Anterior cingulate cortex (tissue), 58 donors: ENCODE data around the gene RBM17.
A peak's percentile ranks its signal among the peaks of the same experiment; 100 is the strongest.

Source experiments
- DNase-seq, 58 donors: peaks; one replicate each; lab custom pipeline; 2025; lab: John Stamatoyannopoulos, UW

RBM17 gene

GRCh38 chr10:6074489-6075301 lies 14.1 kb upstream of the RBM17 start:
- DNase-seq, result no peak

DNA sequence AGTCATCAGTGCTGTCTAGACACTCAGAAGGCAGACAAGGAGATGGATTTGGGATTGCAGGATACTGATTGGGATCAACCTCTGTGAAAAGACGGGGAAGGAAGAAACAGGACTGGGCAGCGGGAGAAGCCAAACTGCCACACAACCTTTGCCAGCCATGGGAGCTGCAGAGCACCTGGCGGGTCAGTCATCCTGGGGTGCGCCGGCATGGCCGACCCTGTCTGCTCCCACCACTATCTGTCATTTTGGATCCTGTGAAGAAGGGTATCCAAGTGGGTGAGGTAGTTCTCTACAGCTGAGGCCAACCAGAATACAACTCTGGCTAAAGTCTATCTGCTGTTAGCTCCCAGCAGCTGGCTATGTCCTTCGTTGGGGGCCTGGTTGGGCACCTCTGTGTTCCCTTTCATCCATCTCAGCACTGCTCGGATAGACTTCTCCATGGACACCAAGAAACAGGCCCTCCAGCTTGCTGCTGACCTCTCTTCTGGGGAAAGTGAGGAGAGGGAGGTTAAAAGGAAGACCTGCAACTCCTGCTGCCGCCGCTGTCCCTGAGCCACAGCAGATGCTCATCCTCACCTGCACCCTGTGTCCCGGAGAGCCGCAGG lies 11.7 kb upstream of the RBM17 start:
- no peak for DNase-seq

DNA sequence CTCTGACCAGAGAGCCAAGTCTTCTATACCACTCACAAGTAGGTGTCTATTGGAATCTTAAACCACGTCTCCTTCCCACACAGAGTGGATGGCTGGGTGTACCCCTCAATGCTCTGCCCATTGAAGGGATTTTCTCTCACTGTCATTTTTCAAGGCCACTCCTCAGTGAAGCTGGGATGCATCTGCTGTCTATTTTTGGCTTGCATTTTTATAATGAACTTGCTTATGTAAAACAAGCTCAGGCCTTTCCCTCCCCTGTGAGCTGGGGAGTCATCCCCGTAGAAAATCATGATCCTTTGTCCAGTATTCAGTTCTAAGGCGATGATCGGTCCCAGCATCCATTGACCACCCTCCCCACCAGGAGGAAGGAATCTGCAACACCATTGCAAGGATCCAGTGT lies 9.8 kb upstream of the RBM17 start:
- DNase-seq, result no peak

GRCh38 chr10:6080417-6080973 lies 8.3 kb upstream of the RBM17 start:
- DNase-seq, result no peak

- peak in 3 of 58 donors; percentile 10 to 75 (median 30) for DNase-seq
These were observed 6.1 kb upstream of the RBM17 start for GRCh38 chr10:6082496-6083395.

- no peak for DNase-seq
These were observed 5.0 kb upstream of the RBM17 start for GRCh38 chr10:6083523-6084475.

- DNase-seq, result peak in 57 of 58 donors; percentile 7 to 91 (median 77)
These were observed 2.2 kb upstream of the RBM17 start for GRCh38 chr10:6086375-6087233.

DNA sequence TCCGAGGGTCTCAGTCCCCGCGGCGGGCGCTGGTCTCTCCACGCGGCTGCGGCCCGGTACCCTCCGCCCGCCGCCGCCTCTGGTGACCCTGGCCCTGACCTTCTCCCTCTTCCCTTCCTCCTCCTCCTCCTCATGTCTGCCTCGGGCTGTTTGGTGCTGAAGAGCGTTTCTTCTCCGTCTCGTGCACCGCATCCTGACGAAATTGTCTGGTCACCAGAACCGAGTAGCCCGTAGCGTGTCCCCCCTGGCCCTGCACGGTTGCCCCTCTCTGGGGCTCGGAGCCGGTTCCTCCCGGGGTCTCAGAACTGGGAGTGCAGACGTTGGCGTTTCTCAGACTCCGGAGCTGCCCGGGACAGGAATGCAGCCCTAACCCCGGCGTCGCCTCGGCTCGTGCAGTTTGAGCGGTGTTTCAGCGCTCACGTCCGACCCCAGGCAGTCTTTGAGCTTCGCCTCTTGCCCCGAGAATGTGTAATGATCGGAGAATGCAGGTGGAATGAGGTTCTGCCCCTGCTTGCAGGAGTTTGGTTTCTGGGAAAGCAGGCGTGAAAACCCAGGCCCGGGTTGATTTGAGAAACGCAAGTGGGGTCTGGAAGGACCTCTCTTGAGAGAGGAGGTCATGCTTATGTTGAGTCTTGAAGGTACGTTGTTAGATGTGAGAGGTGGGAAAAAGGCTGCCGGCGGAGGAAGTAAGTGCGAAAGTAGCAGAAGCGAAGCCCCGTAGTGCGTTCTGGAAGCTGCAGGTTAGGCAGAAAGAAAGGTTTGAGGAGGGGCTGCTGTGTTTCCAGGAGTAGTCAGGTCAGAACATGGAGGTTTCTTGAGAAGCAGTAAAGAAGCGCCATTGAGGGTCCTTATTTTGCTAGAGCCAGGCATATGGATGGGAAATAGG lies 743 bp downstream of the RBM17 start:
- peak in 2 of 58 donors; percentile 31 to 46 for DNase-seq

DNA sequence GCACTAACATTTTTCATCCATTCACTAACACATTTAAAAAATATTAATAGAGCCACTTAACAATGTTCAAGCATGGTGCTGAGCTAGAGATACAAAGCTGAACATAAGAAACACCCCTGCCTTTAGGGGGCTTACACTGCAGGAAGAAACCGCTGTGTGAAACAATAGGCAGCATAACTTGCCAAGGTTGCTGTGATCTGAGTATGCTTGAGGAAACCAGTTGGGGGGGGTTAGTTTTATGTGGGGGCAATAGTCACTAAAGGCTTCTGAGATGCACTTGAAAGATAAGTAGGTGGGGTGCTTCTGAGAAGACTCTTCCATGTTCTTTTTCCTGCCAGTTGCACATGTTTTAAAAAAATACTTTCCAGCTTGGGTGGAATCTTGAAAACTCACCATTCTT lies 2.8 kb downstream of the RBM17 start:
- DNase-seq, result no peak

GRCh38 chr10:6092731-6093130 lies 3.9 kb downstream of the RBM17 start:
- no peak for DNase-seq

DNA sequence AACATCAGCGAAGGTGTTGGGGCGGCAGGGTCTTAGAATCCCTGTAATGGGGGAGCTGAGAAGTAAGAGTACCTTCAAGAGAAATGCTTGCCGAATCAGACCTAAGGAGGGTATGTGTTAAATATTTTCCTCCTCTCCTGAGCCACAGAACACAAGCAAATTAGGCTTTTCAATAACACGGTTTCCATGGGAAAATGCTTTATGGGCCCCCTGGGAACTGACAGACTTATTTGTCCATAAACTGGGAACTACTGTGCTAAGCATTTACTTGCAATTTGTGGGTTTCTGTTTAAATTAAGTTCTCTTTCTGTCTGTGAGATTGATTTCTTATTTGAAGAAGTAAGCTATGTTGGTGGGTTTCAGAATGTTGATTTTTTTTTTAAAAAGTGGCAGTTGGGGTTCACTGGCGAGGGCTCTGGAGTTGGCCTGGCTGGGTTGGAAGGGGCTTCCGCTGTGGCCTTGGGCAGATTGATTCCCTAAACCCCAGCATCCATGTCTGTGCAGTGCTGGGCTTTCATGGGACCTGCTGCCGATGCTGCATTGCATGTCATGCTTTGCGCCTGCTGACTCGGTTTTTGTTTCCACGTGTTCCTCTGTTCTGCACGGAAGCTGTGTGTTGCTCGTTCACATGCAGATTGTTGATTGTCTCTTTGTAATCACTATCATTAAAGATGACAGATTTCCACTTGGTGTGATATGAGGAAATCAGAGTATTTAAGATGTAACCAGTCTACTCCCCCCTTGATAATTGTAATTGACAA lies 7.2 kb downstream of the RBM17 start:
- DNase-seq, result peak in 2 of 58 donors; percentile 21 to 22

- DNase-seq, result no peak
These were observed 8.2 kb downstream of the RBM17 start for GRCh38 chr10:6097063-6097462.

DNA sequence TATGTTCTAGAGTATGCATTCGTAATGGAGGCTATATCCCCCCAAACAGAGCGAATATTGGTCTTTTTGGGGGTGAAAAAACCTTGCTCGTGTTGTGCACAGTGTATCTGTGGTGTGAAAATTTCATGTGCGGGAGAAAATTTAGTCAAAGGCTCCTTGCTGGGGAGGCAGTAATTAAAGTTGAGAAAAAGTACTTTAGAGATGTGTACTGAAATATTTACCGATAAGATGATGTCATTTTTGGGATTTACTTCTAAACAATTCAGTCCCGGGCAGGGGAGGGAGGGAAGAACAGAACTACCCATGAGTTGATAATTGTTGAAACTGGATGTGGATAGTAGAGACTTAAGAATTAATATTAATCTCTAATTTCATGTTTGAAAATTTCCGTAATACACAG lies 9.3 kb downstream of the RBM17 start:
- no peak for DNase-seq

DNA sequence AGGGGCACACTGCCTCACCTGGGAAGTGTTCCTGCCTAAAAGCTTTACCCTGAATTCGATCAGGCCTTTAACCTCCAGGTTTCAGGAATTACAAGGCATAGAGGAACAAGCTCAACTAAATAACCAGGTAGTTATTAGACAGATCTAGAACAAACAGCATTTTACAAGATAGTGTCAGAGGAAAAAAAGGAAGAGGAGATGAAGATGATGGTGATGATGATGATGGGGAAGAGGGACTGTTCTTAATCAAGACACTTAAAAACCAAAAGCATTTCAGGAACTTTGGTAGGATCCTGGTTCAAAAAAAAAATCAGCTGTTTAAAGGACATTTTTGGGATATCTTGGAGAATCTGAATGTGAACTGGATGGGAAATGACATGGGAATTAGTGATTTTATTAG lies 11.5 kb downstream of the RBM17 start:
- DNase-seq, result no peak

DNA sequence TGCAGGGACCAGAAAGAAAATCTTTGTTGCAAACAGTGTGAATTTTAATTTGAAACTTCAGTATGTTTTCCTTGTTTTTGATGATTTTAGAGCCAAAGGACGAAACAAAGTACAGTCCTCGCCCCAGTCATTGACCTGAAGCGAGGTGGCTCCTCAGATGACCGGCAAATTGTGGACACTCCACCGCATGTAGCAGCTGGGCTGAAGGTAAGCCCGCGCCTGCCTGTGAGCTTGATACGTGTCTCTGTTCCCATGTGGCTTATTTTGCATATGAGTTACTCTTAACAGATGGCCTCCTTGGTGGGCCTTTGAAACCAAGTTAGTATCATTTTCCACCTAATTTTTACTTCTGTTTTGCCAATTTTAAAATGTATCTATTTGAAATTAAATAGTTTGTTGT lies 12.3 kb downstream of the RBM17 start:
- DNase-seq, result no peak

DNA sequence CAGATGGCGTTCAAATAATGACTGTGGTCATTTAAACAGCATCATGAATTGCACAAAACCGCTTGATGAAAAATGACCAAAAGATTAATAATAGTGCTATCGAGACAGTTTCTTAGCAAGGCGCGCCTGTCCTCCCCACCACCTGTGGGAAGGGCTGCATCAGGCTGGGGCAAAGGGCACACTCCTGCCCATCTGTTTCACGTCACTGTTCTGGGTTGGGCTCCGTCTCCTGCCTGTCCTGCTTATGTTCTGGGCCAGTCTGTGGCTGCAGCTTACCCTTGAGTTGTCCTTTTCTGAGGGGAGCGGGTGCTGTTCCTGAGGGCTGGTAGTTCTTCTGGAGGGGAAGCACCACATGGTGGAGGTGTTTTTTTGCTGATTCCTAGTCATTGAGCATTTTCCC lies 13.3 kb downstream of the RBM17 start:
- DNase-seq, result no peak

DNA sequence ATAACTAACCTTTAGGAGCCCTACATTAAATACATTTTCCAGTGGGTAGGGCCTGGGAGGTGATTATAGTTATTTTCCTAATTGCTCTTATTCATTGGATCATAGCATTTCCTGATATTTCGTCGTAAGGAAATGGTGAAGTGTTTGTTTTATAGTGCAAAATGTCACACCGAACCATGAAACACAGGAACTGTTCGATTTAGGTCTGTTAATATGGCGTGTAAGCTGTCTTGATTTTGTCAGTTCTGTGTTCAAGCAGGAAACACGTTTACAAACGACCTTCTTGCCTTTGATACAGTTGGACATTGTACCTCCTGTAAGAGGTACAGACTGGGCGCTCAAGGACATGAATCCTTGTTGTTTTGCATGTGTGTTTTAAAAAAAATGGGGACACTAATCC lies 14.8 kb downstream of the RBM17 start:
- no peak for DNase-seq
